Measurements from ENCODE around the gene PGM1. TPM values are rescaled to one million over a fixed set of nuclear protein-coding genes. Genes with fewer than 3 reads are reported as not detected.

Gene PGM1
- total RNA-seq, 1 donor from 2014 or later: 3.6 TPM

DNA sequence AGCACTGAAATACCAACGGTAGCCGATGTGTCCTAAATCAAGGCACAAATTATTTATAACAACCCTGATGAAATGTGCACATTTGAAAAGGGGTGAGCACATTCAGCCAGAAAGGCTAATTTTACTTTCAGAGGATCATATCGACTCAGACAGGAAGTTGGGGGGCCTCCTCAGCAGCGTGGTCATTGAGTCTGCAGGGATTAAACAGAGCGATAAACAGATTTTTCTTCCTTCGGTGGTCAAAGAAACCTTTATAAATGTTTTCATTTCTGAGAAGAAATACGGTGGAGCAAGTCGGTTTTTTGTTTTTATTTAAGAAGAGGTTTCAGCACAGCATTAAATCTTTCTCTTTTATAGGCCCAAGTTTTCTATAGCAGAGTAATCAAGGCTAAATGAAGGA is 45.7 kb downstream of the PGM1 start:
- no peaks in the 10 kb centered on the region for H3K4me1 Mint-ChIP-seq (ENCODE audit: low read depth, unreplicated experiment)
- no peak overlapping the region for H3K27ac Mint-ChIP-seq (ENCODE audit: unreplicated experiment)
- no peaks in the 10 kb centered on the region for H3K9me3 Mint-ChIP-seq (ENCODE audit: unreplicated experiment)
- H3K4me3 Mint-ChIP-seq (ENCODE audit: unreplicated experiment): no peak overlapping the region
- no peak for DNase-seq
- TF ChIP-seq, protein P1, sequence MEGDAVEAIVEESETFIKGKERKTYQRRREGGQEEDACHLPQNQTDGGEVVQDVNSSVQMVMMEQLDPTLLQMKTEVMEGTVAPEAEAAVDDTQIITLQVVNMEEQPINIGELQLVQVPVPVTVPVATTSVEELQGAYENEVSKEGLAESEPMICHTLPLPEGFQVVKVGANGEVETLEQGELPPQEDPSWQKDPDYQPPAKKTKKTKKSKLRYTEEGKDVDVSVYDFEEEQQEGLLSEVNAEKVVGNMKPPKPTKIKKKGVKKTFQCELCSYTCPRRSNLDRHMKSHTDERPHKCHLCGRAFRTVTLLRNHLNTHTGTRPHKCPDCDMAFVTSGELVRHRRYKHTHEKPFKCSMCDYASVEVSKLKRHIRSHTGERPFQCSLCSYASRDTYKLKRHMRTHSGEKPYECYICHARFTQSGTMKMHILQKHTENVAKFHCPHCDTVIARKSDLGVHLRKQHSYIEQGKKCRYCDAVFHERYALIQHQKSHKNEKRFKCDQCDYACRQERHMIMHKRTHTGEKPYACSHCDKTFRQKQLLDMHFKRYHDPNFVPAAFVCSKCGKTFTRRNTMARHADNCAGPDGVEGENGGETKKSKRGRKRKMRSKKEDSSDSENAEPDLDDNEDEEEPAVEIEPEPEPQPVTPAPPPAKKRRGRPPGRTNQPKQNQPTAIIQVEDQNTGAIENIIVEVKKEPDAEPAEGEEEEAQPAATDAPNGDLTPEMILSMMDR (IDR thresholded peaks at IDR 0.05; ENCODE audit: partially characterized antibody, unreplicated experiment): no peak
- H3K36me3 Mint-ChIP-seq (ENCODE audit: unreplicated experiment): no peaks in the 10 kb centered on the region
- no peaks in the 10 kb centered on the region for H3K27me3 Mint-ChIP-seq (ENCODE audit: unreplicated experiment)

DNA sequence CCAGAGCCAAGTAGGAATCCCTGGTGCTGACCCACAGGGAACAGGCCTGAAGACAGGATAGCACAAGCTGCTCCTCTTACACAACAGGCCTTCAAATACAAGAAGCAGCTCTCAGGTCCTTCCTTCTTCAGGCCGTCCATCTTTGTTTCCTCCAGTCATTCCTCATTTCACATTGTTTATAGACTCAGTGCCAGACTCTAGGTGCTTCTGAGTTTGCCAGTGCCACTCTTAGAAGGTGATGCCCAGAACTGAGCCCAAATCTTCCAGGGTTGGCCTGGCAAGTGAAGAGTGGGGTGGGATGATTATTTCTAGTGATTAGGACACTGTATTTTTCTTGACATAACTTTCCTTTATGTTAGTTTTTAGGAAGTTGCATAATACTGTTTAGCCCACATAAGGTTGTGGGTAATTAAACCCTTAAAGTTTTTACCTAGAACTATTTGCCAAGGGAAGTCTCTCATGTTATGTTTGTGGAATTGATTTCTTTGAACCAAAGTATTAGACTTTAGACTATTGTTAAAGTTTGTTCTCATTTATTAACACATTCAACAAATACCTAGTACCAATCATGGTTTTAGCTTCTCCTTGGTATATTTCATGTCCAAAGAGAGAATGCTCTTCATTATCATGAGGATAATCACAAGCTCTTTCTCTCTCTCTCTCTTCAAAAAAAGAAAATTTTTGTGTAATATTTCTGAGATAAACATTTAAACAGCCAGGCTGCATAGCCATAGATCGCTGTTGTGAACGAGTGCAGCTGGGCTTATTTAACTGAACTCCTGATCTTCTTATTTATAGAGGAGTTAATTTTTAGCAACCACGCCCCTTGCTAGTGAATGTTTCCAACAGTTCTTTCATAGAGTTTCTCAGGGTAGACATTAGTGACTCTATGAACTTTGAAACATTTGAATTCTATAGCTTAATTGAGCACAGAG is 47.7 kb downstream of the PGM1 start:
- Mint-ChIP-seq H3K4me1 (ENCODE audit: low read depth, unreplicated experiment) (no peaks in the 10 kb centered on the region), H3K36me3 (ENCODE audit: unreplicated experiment) (no peaks in the 10 kb centered on the region), H3K4me3 (ENCODE audit: unreplicated experiment) (no peak overlapping the region), H3K27ac (ENCODE audit: unreplicated experiment) (no peak overlapping the region), H3K27me3 (ENCODE audit: unreplicated experiment) (no peaks in the 10 kb centered on the region), H3K9me3 (ENCODE audit: unreplicated experiment) (no peaks in the 10 kb centered on the region)
- no peak for DNase-seq
- TF ChIP-seq, protein P1 (IDR thresholded peaks at IDR 0.05; ENCODE audit: partially characterized antibody, unreplicated experiment): no peak

DNA sequence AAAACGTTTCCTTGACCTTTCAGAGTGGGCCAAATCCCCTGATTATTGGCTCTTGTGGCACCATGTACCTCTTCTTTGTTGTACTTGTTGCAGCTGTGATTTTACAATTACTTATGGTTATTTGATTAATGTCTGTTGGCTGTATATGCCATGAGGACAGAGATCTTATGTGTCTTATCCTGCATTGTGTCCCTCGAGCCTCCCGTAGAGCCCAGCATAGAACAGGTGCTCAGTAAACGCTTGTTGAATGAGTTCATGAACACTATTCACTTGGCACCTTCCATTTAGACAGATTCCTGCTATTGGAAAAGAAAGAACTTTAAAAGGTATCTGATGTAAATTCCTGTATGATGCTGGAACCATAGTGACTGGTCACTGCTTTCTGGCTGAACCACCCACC is 48.4 kb downstream of the PGM1 start:
- TF ChIP-seq, protein P1 (IDR thresholded peaks at IDR 0.05; ENCODE audit: partially characterized antibody, unreplicated experiment): no peak
- no peaks in the 10 kb centered on the region for H3K36me3 Mint-ChIP-seq (ENCODE audit: unreplicated experiment)
- H3K4me3 Mint-ChIP-seq (ENCODE audit: unreplicated experiment): no peak overlapping the region
- no peaks in the 10 kb centered on the region for H3K27me3 Mint-ChIP-seq (ENCODE audit: unreplicated experiment)
- DNase-seq: no peak
- H3K4me1 Mint-ChIP-seq (ENCODE audit: low read depth, unreplicated experiment): no peaks in the 10 kb centered on the region
- no peaks in the 10 kb centered on the region for H3K9me3 Mint-ChIP-seq (ENCODE audit: unreplicated experiment)
- no peak overlapping the region for H3K27ac Mint-ChIP-seq (ENCODE audit: unreplicated experiment)

DNA sequence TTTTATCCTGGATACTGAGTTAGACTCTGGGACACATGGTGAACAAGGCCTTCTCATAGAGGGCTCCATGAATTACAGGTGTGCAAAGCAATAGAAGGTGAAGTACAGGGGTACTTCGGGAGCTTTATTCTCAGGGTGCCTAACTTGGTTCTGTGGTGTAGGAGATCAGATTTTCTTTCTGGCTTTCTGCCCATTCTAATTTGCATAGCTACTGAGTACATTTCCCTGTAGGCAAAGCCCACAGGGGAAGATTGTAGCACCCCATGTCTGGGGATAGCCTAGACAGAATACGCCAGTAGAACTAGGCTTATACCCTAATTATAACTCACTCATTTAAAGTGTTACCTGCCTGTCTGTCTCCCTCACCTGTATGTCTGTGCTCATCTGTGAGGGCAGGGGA is 49.7 kb downstream of the PGM1 start:
- H3K4me3 Mint-ChIP-seq (ENCODE audit: unreplicated experiment): no peak overlapping the region
- TF ChIP-seq, protein P1 (IDR thresholded peaks at IDR 0.05; ENCODE audit: partially characterized antibody, unreplicated experiment): no peak
- H3K4me1 Mint-ChIP-seq (ENCODE audit: low read depth, unreplicated experiment): no peaks in the 10 kb centered on the region
- no peaks in the 10 kb centered on the region for H3K27me3 Mint-ChIP-seq (ENCODE audit: unreplicated experiment)
- H3K9me3 Mint-ChIP-seq (ENCODE audit: unreplicated experiment): no peaks in the 10 kb centered on the region
- no peaks in the 10 kb centered on the region for H3K36me3 Mint-ChIP-seq (ENCODE audit: unreplicated experiment)
- H3K27ac Mint-ChIP-seq (ENCODE audit: unreplicated experiment): no peak overlapping the region
- DNase-seq: no peak

DNA sequence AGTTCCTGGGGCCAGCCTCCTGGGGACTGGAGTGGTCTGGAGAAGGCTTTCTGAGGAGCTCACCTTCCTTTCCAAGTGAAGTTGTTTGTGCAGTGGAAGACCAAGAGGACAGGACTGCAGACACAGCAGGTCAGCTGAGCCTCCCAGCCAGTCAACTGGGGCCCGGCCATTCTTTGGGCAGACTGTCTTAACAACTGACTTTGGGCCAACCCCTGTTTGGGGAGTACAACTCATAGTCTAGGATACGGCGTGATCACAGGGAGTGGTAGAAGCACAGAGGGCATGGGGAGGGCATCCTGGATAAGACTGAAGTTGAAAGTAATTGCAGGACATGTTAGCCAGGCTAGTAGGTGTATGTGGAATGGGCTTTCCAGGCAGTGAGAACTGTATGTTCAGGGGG is 50.3 kb downstream of the PGM1 start:
- TF ChIP-seq, protein P1 (IDR thresholded peaks at IDR 0.05; ENCODE audit: partially characterized antibody, unreplicated experiment): no peak
- Mint-ChIP-seq H3K27ac (ENCODE audit: unreplicated experiment) (no peak overlapping the region), H3K36me3 (ENCODE audit: unreplicated experiment) (no peaks in the 10 kb centered on the region), H3K9me3 (ENCODE audit: unreplicated experiment) (no peaks in the 10 kb centered on the region), H3K4me1 (ENCODE audit: low read depth, unreplicated experiment) (no peaks in the 10 kb centered on the region), H3K4me3 (ENCODE audit: unreplicated experiment) (no peak overlapping the region), H3K27me3 (ENCODE audit: unreplicated experiment) (no peaks in the 10 kb centered on the region)
- no peak for DNase-seq

All from glutamatergic neuron (in vitro differentiated cells).